ENCODE results near the gene MYF6. TPM values are rescaled to one million over a fixed set of nuclear protein-coding genes. Genes with fewer than 3 reads are reported as not detected.
"Not testable (repeated sequence)": the region's sequence is repeated elsewhere in the genome, so short reads cannot be mapped to it uniquely, and the experiment has no call there.

The MYF6 gene
- total RNA-seq (2022) (not detected in 2 replicates), Bru-seq, nascent RNA (not detected), BruChase-seq, experiment 1, labeled RNA remaining after a 6-hour chase (not detected), BruChase-seq, experiment 2, labeled RNA remaining after a 2-hour chase (not detected)
- long read RNA-seq = 0 reads

GRCh38 chr12:80707126-80707829 lies at the start of gene MYF6:
Gene MYF6 (plus strand): TSS chr12:80707634. CDS start chr12:80707720, 86 bp downstream.
- no peaks in the 10 kb centered on the region for H3K9me3 Mint-ChIP-seq (ENCODE audit: low read depth, unreplicated experiment)
- H3K36me3 Mint-ChIP-seq (ENCODE audit: insufficient read depth, unreplicated experiment) = peaks cover 5% of the 10 kb centered on the region
- H3K27ac Mint-ChIP-seq (ENCODE audit: unreplicated experiment) = no peak within 1 kb of the TSS
- H3K4me3 Mint-ChIP-seq (ENCODE audit: low read depth, unreplicated experiment) = no peak within 1 kb of the TSS
- TF ChIP-seq, protein P1, sequence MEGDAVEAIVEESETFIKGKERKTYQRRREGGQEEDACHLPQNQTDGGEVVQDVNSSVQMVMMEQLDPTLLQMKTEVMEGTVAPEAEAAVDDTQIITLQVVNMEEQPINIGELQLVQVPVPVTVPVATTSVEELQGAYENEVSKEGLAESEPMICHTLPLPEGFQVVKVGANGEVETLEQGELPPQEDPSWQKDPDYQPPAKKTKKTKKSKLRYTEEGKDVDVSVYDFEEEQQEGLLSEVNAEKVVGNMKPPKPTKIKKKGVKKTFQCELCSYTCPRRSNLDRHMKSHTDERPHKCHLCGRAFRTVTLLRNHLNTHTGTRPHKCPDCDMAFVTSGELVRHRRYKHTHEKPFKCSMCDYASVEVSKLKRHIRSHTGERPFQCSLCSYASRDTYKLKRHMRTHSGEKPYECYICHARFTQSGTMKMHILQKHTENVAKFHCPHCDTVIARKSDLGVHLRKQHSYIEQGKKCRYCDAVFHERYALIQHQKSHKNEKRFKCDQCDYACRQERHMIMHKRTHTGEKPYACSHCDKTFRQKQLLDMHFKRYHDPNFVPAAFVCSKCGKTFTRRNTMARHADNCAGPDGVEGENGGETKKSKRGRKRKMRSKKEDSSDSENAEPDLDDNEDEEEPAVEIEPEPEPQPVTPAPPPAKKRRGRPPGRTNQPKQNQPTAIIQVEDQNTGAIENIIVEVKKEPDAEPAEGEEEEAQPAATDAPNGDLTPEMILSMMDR (IDR thresholded peaks at IDR 0.05; ENCODE audit: unreplicated experiment) = no peak
- intact Hi-C loops (cut with micrococcal nuclease; ENCODE audit: unreplicated experiment) = no loop called here
- H3K27me3 Mint-ChIP-seq (ENCODE audit: unreplicated experiment) = no peaks in the 10 kb centered on the region
- CTCF ChIA-PET = no interaction called here
- no peak for DNase-seq
- BruUV-seq (replicated peaks) = no TSS peak
- H3K4me1 Mint-ChIP-seq (ENCODE audit: low read depth, unreplicated experiment) = peaks cover 15% of the 10 kb centered on the region

- Mint-ChIP-seq H3K4me1 (ENCODE audit: low read depth, unreplicated experiment) (no peaks in the 10 kb centered on the region), H3K9me3 (ENCODE audit: low read depth, unreplicated experiment) (no peaks in the 10 kb centered on the region), H3K4me3 (ENCODE audit: low read depth, unreplicated experiment) (no peak overlapping the region), H3K27me3 (ENCODE audit: unreplicated experiment) (no peaks in the 10 kb centered on the region), H3K36me3 (ENCODE audit: insufficient read depth, unreplicated experiment) (no peaks in the 10 kb centered on the region), H3K27ac (ENCODE audit: unreplicated experiment) (no peak overlapping the region)
- TF ChIP-seq, protein P1 (IDR thresholded peaks at IDR 0.05; ENCODE audit: unreplicated experiment) = no peak
- intact Hi-C loops (cut with micrococcal nuclease; ENCODE audit: unreplicated experiment) = no loop called here
- CTCF ChIA-PET = no interaction called here
- no peak for DNase-seq
- BruUV-seq (replicated peaks) = no TSS peak
Observed at GRCh38 chr12:80659512-80660063, 47.8 kb upstream of the MYF6 start.

DNA sequence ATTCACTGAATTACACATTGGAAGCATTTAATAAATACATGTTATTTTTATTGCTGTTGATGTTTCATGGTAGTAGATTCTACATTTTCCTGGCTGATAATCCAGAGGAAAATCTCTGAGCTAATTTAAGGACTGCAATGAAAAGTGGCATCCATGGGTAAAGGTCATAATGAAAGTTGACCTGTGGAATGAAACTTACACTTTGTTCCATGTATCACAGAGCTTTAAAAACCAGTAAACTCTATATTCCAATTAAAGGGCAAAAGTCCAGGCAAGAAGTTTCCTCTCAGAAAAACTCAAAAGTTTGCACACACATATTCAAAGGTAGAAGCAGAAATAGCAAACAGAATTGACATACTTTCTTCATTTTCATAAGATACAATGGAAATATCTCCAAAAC lies 44.8 kb upstream of the MYF6 start:
- CTCF ChIA-PET = no interaction called here
- BruUV-seq (replicated peaks) = no TSS peak
- intact Hi-C loops (cut with micrococcal nuclease; ENCODE audit: unreplicated experiment) = no loop called here
- H3K36me3 Mint-ChIP-seq (ENCODE audit: insufficient read depth, unreplicated experiment) = no peaks in the 10 kb centered on the region
- TF ChIP-seq, protein P1 (IDR thresholded peaks at IDR 0.05; ENCODE audit: unreplicated experiment) = no peak
- no peak for DNase-seq
- peaks cover 3% of the 10 kb centered on the region for H3K9me3 Mint-ChIP-seq (ENCODE audit: low read depth, unreplicated experiment)
- no peak overlapping the region for H3K4me3 Mint-ChIP-seq (ENCODE audit: low read depth, unreplicated experiment)
- no peaks in the 10 kb centered on the region for H3K27me3 Mint-ChIP-seq (ENCODE audit: unreplicated experiment)
- H3K4me1 Mint-ChIP-seq (ENCODE audit: low read depth, unreplicated experiment) = no peaks in the 10 kb centered on the region
- H3K27ac Mint-ChIP-seq (ENCODE audit: unreplicated experiment) = no peak overlapping the region

- no peak for DNase-seq
- Mint-ChIP-seq H3K27ac (ENCODE audit: unreplicated experiment) (no peak overlapping the region), H3K4me1 (ENCODE audit: low read depth, unreplicated experiment) (no peaks in the 10 kb centered on the region), H3K36me3 (ENCODE audit: insufficient read depth, unreplicated experiment) (no peaks in the 10 kb centered on the region), H3K9me3 (ENCODE audit: low read depth, unreplicated experiment) (peaks cover 3% of the 10 kb centered on the region), H3K4me3 (ENCODE audit: low read depth, unreplicated experiment) (no peak overlapping the region), H3K27me3 (ENCODE audit: unreplicated experiment) (no peaks in the 10 kb centered on the region)
- intact Hi-C loops (cut with micrococcal nuclease; ENCODE audit: unreplicated experiment) = no loop called here
- CTCF ChIA-PET = no interaction called here
- TF ChIP-seq, protein P1 (IDR thresholded peaks at IDR 0.05; ENCODE audit: unreplicated experiment) = no peak
- no TSS peak for BruUV-seq (replicated peaks)
Observed at GRCh38 chr12:80670214-80670613, 37.2 kb upstream of the MYF6 start.

DNA sequence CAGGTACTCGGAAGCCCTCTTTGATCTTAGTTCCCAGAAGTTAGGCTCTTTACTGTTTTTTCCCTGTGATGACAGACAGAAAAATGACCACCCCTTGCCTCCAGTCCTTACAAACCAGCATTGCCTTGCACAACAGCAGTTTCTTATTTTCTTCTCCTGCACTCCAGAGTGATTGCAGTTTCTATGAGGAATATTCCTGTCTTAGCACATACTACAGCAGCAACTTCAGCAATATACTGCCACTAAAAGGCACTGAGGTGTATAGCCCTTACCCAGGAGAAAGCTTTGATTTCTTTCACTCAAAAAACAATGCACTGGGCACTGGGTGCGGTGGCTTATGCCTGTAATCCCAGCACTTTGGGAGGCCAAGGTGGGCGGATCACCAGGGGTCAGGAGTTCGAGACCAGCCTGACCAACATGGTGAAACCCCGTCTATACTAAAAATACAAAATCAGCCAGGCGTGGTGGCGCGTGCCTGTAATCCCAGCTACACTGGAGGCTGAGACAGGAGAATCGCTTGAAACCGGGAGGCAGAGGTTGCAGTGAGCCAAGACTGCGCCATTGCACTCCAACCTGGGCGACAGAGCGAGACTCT lies 31.3 kb upstream of the MYF6 start:
- DNase-seq; intact Hi-C loops (cut with micrococcal nuclease; ENCODE audit: unreplicated experiment); H3K4me3 Mint-ChIP-seq (ENCODE audit: low read depth, unreplicated experiment); H3K27me3 Mint-ChIP-seq (ENCODE audit: unreplicated experiment); H3K27ac Mint-ChIP-seq (ENCODE audit: unreplicated experiment); BruUV-seq (replicated peaks); H3K4me1 Mint-ChIP-seq (ENCODE audit: low read depth, unreplicated experiment); H3K36me3 Mint-ChIP-seq (ENCODE audit: insufficient read depth, unreplicated experiment); CTCF ChIA-PET; H3K9me3 Mint-ChIP-seq (ENCODE audit: low read depth, unreplicated experiment): not testable (repeated sequence)

All from Calu3 (cell line).